Measurements from ENCODE around the gene VASN. TPM values are rescaled to one million over a fixed set of nuclear protein-coding genes. Genes with fewer than 3 reads are reported as not detected.

The VASN gene
- total and polyA plus RNA-seq, 9 of the 15 experiments (the other 6 are each of a cell fraction or from before 2014, with no cell fraction given) = 0.01 to 2.5 (median 0.41) TPM; not detected in 1

DNA sequence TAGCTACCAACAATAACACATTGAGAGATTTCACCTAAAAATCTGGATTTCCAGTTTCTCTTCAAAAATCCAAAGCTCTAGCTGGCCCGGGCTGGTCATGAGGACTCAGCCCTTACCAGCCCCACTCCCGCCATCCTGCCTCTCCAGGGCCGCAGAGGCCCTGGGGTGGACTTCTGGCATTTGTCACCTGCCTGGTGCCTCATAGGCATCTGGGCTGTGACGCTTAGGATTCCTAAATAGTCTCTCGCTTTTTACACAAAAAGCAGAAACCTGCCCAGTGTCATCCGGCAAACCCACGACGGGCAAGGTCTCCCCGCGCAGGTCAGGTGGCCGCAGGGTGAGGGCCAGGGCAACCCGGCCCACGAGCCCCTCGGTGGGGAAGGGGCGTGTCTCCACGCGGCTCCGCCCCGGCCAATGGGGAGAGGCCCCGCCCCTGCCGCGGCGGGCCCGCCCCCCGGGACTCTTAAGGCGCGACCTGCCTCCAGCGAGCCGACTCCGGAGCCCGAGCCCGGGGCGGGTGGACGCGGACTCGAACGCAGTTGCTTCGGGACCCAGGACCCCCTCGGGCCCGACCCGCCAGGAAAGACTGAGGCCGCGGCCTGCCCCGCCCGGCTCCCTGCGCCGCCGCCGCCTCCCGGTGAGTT, at the start of gene VASN (continued):
- TF ChIP-seq, protein P1, sequence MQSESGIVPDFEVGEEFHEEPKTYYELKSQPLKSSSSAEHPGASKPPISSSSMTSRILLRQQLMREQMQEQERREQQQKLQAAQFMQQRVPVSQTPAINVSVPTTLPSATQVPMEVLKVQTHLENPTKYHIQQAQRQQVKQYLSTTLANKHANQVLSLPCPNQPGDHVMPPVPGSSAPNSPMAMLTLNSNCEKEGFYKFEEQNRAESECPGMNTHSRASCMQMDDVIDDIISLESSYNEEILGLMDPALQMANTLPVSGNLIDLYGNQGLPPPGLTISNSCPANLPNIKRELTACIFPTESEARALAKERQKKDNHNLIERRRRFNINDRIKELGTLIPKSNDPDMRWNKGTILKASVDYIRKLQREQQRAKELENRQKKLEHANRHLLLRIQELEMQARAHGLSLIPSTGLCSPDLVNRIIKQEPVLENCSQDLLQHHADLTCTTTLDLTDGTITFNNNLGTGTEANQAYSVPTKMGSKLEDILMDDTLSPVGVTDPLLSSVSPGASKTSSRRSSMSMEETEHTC (IDR thresholded peaks at IDR 0.05) = no peak
- TF ChIP-seq ZNF133 (CRISPR knock-in tag; IDR thresholded peaks at IDR 0.05) = no peak
- TF ChIP-seq, protein P2, sequence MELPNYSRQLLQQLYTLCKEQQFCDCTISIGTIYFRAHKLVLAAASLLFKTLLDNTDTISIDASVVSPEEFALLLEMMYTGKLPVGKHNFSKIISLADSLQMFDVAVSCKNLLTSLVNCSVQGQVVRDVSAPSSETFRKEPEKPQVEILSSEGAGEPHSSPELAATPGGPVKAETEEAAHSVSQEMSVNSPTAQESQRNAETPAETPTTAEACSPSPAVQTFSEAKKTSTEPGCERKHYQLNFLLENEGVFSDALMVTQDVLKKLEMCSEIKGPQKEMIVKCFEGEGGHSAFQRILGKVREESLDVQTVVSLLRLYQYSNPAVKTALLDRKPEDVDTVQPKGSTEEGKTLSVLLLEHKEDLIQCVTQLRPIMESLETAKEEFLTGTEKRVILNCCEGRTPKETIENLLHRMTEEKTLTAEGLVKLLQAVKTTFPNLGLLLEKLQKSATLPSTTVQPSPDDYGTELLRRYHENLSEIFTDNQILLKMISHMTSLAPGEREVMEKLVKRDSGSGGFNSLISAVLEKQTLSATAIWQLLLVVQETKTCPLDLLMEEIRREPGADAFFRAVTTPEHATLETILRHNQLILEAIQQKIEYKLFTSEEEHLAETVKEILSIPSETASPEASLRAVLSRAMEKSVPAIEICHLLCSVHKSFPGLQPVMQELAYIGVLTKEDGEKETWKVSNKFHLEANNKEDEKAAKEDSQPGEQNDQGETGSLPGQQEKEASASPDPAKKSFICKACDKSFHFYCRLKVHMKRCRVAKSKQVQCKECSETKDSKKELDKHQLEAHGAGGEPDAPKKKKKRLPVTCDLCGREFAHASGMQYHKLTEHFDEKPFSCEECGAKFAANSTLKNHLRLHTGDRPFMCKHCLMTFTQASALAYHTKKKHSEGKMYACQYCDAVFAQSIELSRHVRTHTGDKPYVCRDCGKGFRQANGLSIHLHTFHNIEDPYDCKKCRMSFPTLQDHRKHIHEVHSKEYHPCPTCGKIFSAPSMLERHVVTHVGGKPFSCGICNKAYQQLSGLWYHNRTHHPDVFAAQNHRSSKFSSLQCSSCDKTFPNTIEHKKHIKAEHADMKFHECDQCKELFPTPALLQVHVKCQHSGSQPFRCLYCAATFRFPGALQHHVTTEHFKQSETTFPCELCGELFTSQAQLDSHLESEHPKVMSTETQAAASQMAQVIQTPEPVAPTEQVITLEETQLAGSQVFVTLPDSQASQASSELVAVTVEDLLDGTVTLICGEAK (IDR thresholded peaks at IDR 0.05) = no peak
- TF ChIP-seq, protein P2 (CRISPR knock-in tag; IDR thresholded peaks at IDR 0.05) = no peak
- no peak for TF ChIP-seq POLR2AphosphoS2 (IDR thresholded peaks at IDR 0.05; ENCODE audit: low read length)
- TF ChIP-seq, protein P3, sequence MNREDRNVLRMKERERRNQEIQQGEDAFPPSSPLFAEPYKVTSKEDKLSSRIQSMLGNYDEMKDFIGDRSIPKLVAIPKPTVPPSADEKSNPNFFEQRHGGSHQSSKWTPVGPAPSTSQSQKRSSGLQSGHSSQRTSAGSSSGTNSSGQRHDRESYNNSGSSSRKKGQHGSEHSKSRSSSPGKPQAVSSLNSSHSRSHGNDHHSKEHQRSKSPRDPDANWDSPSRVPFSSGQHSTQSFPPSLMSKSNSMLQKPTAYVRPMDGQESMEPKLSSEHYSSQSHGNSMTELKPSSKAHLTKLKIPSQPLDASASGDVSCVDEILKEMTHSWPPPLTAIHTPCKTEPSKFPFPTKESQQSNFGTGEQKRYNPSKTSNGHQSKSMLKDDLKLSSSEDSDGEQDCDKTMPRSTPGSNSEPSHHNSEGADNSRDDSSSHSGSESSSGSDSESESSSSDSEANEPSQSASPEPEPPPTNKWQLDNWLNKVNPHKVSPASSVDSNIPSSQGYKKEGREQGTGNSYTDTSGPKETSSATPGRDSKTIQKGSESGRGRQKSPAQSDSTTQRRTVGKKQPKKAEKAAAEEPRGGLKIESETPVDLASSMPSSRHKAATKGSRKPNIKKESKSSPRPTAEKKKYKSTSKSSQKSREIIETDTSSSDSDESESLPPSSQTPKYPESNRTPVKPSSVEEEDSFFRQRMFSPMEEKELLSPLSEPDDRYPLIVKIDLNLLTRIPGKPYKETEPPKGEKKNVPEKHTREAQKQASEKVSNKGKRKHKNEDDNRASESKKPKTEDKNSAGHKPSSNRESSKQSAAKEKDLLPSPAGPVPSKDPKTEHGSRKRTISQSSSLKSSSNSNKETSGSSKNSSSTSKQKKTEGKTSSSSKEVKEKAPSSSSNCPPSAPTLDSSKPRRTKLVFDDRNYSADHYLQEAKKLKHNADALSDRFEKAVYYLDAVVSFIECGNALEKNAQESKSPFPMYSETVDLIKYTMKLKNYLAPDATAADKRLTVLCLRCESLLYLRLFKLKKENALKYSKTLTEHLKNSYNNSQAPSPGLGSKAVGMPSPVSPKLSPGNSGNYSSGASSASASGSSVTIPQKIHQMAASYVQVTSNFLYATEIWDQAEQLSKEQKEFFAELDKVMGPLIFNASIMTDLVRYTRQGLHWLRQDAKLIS (CRISPR knock-in tag; IDR thresholded peaks at IDR 0.05) = no peak
- TF ChIP-seq, protein P4, sequence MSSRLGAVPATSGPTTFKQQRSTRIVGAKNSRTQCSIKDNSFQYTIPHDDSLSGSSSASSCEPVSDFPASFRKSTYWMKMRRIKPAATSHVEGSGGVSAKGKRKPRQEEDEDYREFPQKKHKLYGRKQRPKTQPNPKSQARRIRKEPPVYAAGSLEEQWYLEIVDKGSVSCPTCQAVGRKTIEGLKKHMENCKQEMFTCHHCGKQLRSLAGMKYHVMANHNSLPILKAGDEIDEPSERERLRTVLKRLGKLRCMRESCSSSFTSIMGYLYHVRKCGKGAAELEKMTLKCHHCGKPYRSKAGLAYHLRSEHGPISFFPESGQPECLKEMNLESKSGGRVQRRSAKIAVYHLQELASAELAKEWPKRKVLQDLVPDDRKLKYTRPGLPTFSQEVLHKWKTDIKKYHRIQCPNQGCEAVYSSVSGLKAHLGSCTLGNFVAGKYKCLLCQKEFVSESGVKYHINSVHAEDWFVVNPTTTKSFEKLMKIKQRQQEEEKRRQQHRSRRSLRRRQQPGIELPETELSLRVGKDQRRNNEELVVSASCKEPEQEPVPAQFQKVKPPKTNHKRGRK (tag; IDR thresholded peaks at IDR 0.05) = no peak
- TF ChIP-seq RBBP5 (IDR thresholded peaks at IDR 0.05; ENCODE audit: borderline replicate concordance, insufficient read depth, low read length, poor library complexity, severe bottlenecking) = no peak
- TF ChIP-seq DACH1 (IDR thresholded peaks at IDR 0.05; ENCODE audit: partially characterized antibody) = no peak
- no peak for TF ChIP-seq FIP1L1 (IDR thresholded peaks at IDR 0.05; ENCODE audit: low read depth, low read length, poor library complexity, severe bottlenecking)
- TF ChIP-seq ZNF778 (CRISPR knock-in tag; IDR thresholded peaks at IDR 0.05) = no peak

All from K562 (cell line).